H1 (cell line): ENCODE results near the gene RPL14. TPM values are rescaled to one million over a fixed set of nuclear protein-coding genes. Genes with fewer than 3 reads are reported as not detected.
"Not testable (repeated sequence)": the region's sequence is repeated elsewhere in the genome, so short reads cannot be mapped to it uniquely, and the experiment has no call there.

ENCODE experiments used
- CTCF ChIA-PET: fragments of 300-600 bp; sonication (Branson Sonifier 250); formaldehyde crosslinking; loops from one replicate; lab custom pipeline; 2021; ENCODE audit not compliant: partially characterized antibody; lab: Charles Lee
- POLR2A ChIA-PET: fragments of 300-600 bp; sonication (Branson Sonifier 250); formaldehyde crosslinking; loops from one replicate; lab custom pipeline; 2021; ENCODE audit warnings: inconsistent platforms; ENCODE audit not compliant: partially characterized antibody; lab: Charles Lee
- DNase-seq, 2 experiments: peaks; one replicate each; pipeline versions ENCODE4 v3.0.0 to v3.0.0-alpha.2; 2010 to 2022; ENCODE audit warnings: low spot score in 2 of 2, low read depth in 1 of 2, mixed read lengths in 1 of 2
- FAIRE-seq: peaks from 2 replicates; lab custom pipeline; 2011; peaks lifted over from hg19 to GRCh38; lab: Jason Lieb, UNC
- H2AFZ ChIP-seq: 2 replicates; pipeline ENCODE4 v1.8.1; 2012; ENCODE audit warnings: low read length, inconsistent platforms
- H2AK5ac ChIP-seq: 2 replicates; pipeline ENCODE4 v1.6.1; 2013; ENCODE audit warnings: low read depth, low read length
- H2BK120ac ChIP-seq: replicated peaks from 2 replicates; pipeline ENCODE3; 2013; ENCODE audit warnings: low read depth, low read length, inconsistent platforms
- H2BK12ac ChIP-seq: 2 replicates; pipeline ENCODE4 v1.6.1; 2013; ENCODE audit warnings: low read depth, low read length
- H2BK15ac ChIP-seq: 2 replicates; pipeline ENCODE4 v1.6.1; 2013; ENCODE audit warnings: low read length
- H2BK20ac ChIP-seq: 2 replicates; pipeline ENCODE4 v1.6.1; 2013; ENCODE audit warnings: low read length
- H2BK5ac ChIP-seq: 2 replicates; pipeline ENCODE4 v1.6.1; 2013; ENCODE audit warnings: low read depth, low read length
- H3K14ac ChIP-seq: 2 replicates; pipeline ENCODE4 v1.6.1; 2013; ENCODE audit warnings: inconsistent platforms; ENCODE audit not compliant: insufficient read length
- H3K18ac ChIP-seq: 2 replicates; pipeline ENCODE4 v1.6.1; 2013; ENCODE audit warnings: low read length; ENCODE audit errors: extremely low read depth
- H3K23ac ChIP-seq: 2 replicates; pipeline ENCODE4 v1.6.1; 2013; ENCODE audit warnings: inconsistent platforms; ENCODE audit not compliant: insufficient read length
- H3K23me2 ChIP-seq: 2 replicates; pipeline ENCODE4 v1.6.1; 2013; ENCODE audit warnings: low read depth, low read length
- H3K27ac ChIP-seq: 2 replicates; pipeline ENCODE4 v1.6.1; 2011; ENCODE audit warnings: low read depth, low read length, inconsistent platforms
- H3K27me3 ChIP-seq, 4 experiments: replicated peaks in 1 of 4; 1 replicate in 1 of 4; 2 replicates in 3 of 4; pipeline versions ENCODE4 v1.6.1 to v1.8.1; 2011 to 2013; ENCODE audit warnings: low read length in 3 of 4, mild to moderate bottlenecking in 3 of 4, inconsistent platforms in 2 of 4, mixed read lengths in 2 of 4, moderate library complexity in 1 of 4; ENCODE audit not compliant: control insufficient read depth in 3 of 4, insufficient read depth in 3 of 4; ENCODE audit errors: extremely low read depth in 1 of 4
- H3K36me3 ChIP-seq, 4 experiments: 2 replicates each; pipeline versions ENCODE4 v1.6.1 to v1.8.1; 2011 to 2013; ENCODE audit warnings: mild to moderate bottlenecking in 4 of 4, low read length in 3 of 4, moderate library complexity in 2 of 4, control low read depth in 1 of 4, inconsistent platforms in 1 of 4; ENCODE audit not compliant: insufficient read depth in 4 of 4, control insufficient read depth in 2 of 4
- H3K4ac ChIP-seq: replicated peaks from 2 replicates; pipeline ENCODE3; 2013; ENCODE audit warnings: low read length, low read depth, mixed read lengths, inconsistent platforms; ENCODE audit not compliant: insufficient read length
- H3K4me1 ChIP-seq, 4 experiments: replicated peaks in 1 of 4; 1 replicate in 1 of 4; 2 replicates in 3 of 4; pipeline versions ENCODE4 v1.6.1 to v1.8.1; 2011 to 2013; ENCODE audit warnings: low read length in 3 of 4, inconsistent platforms in 2 of 4, mixed read lengths in 1 of 4; ENCODE audit not compliant: insufficient read depth in 4 of 4, control insufficient read depth in 3 of 4
- H3K4me2 ChIP-seq, 2 experiments: 2 replicates each; pipeline versions ENCODE4 v1.6.1 to v1.8.1; 2011 to 2013; ENCODE audit warnings: low read depth in 2 of 2, low read length in 2 of 2, control low read depth in 1 of 2, inconsistent platforms in 1 of 2, mild to moderate bottlenecking in 1 of 2; ENCODE audit not compliant: insufficient read depth in 1 of 2
- H3K4me3 ChIP-seq, 4 experiments: fragments of 200-600, 300-600 bp in 1 of 4; sonication (generic), shearing (Covaris generic), sonication (Bioruptor Twin) in 1 of 4; 2 replicates each; pipeline versions ENCODE4 v1.5.1 to v1.8.1; 2011 to 2016; ENCODE audit warnings: low read length in 4 of 4, low read depth in 3 of 4, control low read depth in 2 of 4, inconsistent platforms in 2 of 4, mild to moderate bottlenecking in 2 of 4, mixed read lengths in 1 of 4, moderate library complexity in 1 of 4; ENCODE audit not compliant: insufficient read depth in 2 of 4; ENCODE audit errors: extremely low read depth in 1 of 4
- H3K56ac ChIP-seq: replicated peaks from 2 replicates; pipeline ENCODE3; 2013; ENCODE audit warnings: low read depth, mild to moderate bottlenecking, mixed read lengths, low read length, inconsistent platforms; ENCODE audit not compliant: insufficient read length
- H3K79me1 ChIP-seq: 2 replicates; pipeline ENCODE4 v1.6.1; 2013; ENCODE audit warnings: low read depth, low read length, control low read depth
- H3K79me2 ChIP-seq, 2 experiments: 2 replicates each; pipeline versions ENCODE4 v1.6.1 to v1.8.1; 2012 to 2013; ENCODE audit warnings: low read length in 2 of 2, mild to moderate bottlenecking in 2 of 2, inconsistent platforms in 1 of 2; ENCODE audit not compliant: insufficient read depth in 2 of 2, control insufficient read depth in 1 of 2
- H3K9ac ChIP-seq, 4 experiments: replicated peaks in 1 of 4; 1 replicate in 1 of 4; 2 replicates in 3 of 4; pipeline versions ENCODE4 v1.6.1 to v1.8.1; 2011 to 2013; ENCODE audit warnings: low read depth in 3 of 4, low read length in 3 of 4, control low read depth in 2 of 4, mild to moderate bottlenecking in 2 of 4, moderate library complexity in 2 of 4, inconsistent platforms in 1 of 4; ENCODE audit errors: extremely low read depth in 1 of 4
- H3K9me3 ChIP-seq, 2 experiments: 2 replicates each; pipeline versions ENCODE4 v1.6.1 to v1.8.1; 2012 to 2013; ENCODE audit warnings: mild to moderate bottlenecking in 2 of 2, moderate library complexity in 2 of 2, control low read depth in 1 of 2, inconsistent platforms in 1 of 2, low read depth in 1 of 2, low read length in 1 of 2, mixed read lengths in 1 of 2; ENCODE audit not compliant: insufficient read depth in 2 of 2
- H4K20me1 ChIP-seq, 2 experiments: replicated peaks in 1 of 2; 2 replicates each; pipeline versions ENCODE3 to v1.8.1; 2011 to 2013; ENCODE audit warnings: inconsistent platforms in 2 of 2, low read length in 2 of 2, mild to moderate bottlenecking in 1 of 2; ENCODE audit not compliant: insufficient read depth in 2 of 2, control insufficient read depth in 1 of 2
- H4K5ac ChIP-seq: 2 replicates; pipeline ENCODE4 v1.6.1; 2013; ENCODE audit warnings: low read length, low read depth, mixed read lengths, inconsistent platforms; ENCODE audit not compliant: insufficient read length
- H4K8ac ChIP-seq: 2 replicates; pipeline ENCODE4 v1.8.0; 2013; ENCODE audit warnings: mild to moderate bottlenecking, moderate library complexity, low read length, inconsistent platforms; ENCODE audit not compliant: insufficient read depth; ENCODE audit errors: extremely low read depth
- H4K91ac ChIP-seq: replicated peaks from 2 replicates; pipeline ENCODE3; 2013; ENCODE audit warnings: low read length, mixed read lengths, inconsistent platforms; ENCODE audit not compliant: insufficient read length
- BACH1 ChIP-seq: IDR thresholded peaks from 2 replicates; pipeline ENCODE4 v1.6.1; 2012; ENCODE audit warnings: low read length, improper control_type of control experiment
- EP300 ChIP-seq, 2 experiments: IDR thresholded peaks; 1 replicate in 1 of 2; 2 replicates in 1 of 2; pipeline ENCODE4 v1.6.1; 2011 to 2012; ENCODE audit warnings: low read depth in 2 of 2, low read length in 2 of 2, mild to moderate bottlenecking in 2 of 2, borderline replicate concordance in 1 of 2, inconsistent platforms in 1 of 2, moderate library complexity in 1 of 2
- HDAC2 ChIP-seq, 2 experiments: fragments of 300-600 bp in 1 of 2; sonication (generic) in 1 of 2; IDR thresholded peaks; 2 replicates each; pipeline ENCODE4 v1.6.1; 2011 to 2012; ENCODE audit warnings: low read depth in 2 of 2, low read length in 2 of 2, mild to moderate bottlenecking in 2 of 2, moderate library complexity in 2 of 2, borderline replicate concordance in 1 of 2, inconsistent platforms in 1 of 2
- KDM4A ChIP-seq: IDR thresholded peaks from one replicate; pipeline ENCODE4 v1.7.1; 2012; ENCODE audit warnings: low read depth, mild to moderate bottlenecking, moderate library complexity, low read length, inconsistent platforms; ENCODE audit not compliant: severe bottlenecking
- POU5F1 ChIP-seq: IDR thresholded peaks from 2 replicates; pipeline ENCODE4 v1.6.1; 2011; ENCODE audit warnings: low read depth, mild to moderate bottlenecking, low read length, moderate library complexity
- SAP30 ChIP-seq: fragments of 300-600 bp; sonication (generic); IDR thresholded peaks from 2 replicates; pipeline ENCODE4 v1.7.1; 2012; ENCODE audit warnings: low read length, moderate library complexity, mild to moderate bottlenecking, inconsistent platforms; ENCODE audit not compliant: insufficient read depth, insufficient replicate concordance
- SUZ12 ChIP-seq: fragments of 200-600 bp; sonication (generic); IDR thresholded peaks from 2 replicates; pipeline ENCODE4 v1.6.1; 2012; ENCODE audit warnings: mild to moderate bottlenecking, inconsistent platforms, low read length, moderate library complexity, mixed read lengths
- WGBS, 2 experiments: shearing (Covaris generic) in 1 of 2; methylation state at CpG; one replicate each; pipeline versions ENCODE4 v1.1.6 to v1.1.7; 2013 to 2015; ENCODE audit warnings: low lambda C conversion rate in 2 of 2, mixed read lengths in 2 of 2, inconsistent platforms in 1 of 2, low coverage in 1 of 2, missing lambda C conversion rate in 1 of 2; ENCODE audit not compliant: insufficient replicate concordance in 2 of 2, insufficient coverage in 1 of 2, insufficient read length in 1 of 2; ENCODE audit errors: extremely low coverage in 1 of 2, missing lambda C conversion rate in 1 of 2; 5-methylcytosine and 5-hydroxymethylcytosine counted together
- polyA plus RNA-seq, 7 experiments: library from polyadenylated mRNA; depleted of rRNA in 3 of 7; stranded (reverse) in 5 of 7; unstranded in 2 of 7; fragments of >200 nt in 5 of 7; fragments of 200-250 nt in 2 of 7; gene quantifications; 1 replicate in 5 of 7; 2 replicates in 1 of 7; 4 replicates in 1 of 7; pipeline versions ENCODE4 v1.2.1 to v1.2.3, GENCODE V29; 2011 to 2013; ENCODE audit warnings: missing spikeins in 2 of 7, mixed read lengths in 2 of 7
- total RNA-seq: library from RNA; stranded (reverse); fragmentation: NEBNext Ultra II Directional; extraction: Animal tissue kit (Norgen Biotek cat#: 25700); gene quantifications from 2 replicates; pipeline ENCODE4 v1.2.1, GENCODE V29; 2021

The RPL14 gene
- total and polyA plus RNA-seq, 2 of the 8 experiments (the other 6 are each of a cell fraction or from before 2014, with no cell fraction given) = 1,192 to 2,341 TPM

- TF ChIP-seq EP300 (IDR thresholded peaks at IDR 0.05; ENCODE audit: borderline replicate concordance in 1 of 2, low read depth in 2 of 2, low read length in 2 of 2) (no peak), POU5F1 (no peak), KDM4A (no peak), HDAC2 (IDR thresholded peaks at IDR 0.05; ENCODE audit: borderline replicate concordance in 1 of 2, low read depth in 2 of 2, low read length in 2 of 2) (no peak), BACH1 (no peak), SAP30 (no peak), SUZ12 (no peak)
These were observed 4.0 kb downstream of the RPL14 start (continued) for GRCh38 chr3:40461161-40461560.

GRCh38 chr3:40462838-40463237 lies 5.7 kb downstream of the RPL14 start:
- H3K36me3 ChIP-seq = peaks cover 22 to 83% (median 55%) of the 10 kb centered on the region in 4 experiments
- H3K23ac ChIP-seq, H2BK12ac ChIP-seq, H3K14ac ChIP-seq, H2AFZ ChIP-seq, H3K27me3 ChIP-seq, H3K9ac ChIP-seq, H3K4me3 ChIP-seq, H4K8ac ChIP-seq, H3K4me1 ChIP-seq, H2BK120ac ChIP-seq, H2BK5ac ChIP-seq, H2BK15ac ChIP-seq, H4K5ac ChIP-seq, H3K4me2 ChIP-seq, H4K91ac ChIP-seq, H2BK20ac ChIP-seq, H3K79me1 ChIP-seq, H3K27ac ChIP-seq, DNase-seq, FAIRE-seq, H3K23me2 ChIP-seq, H3K18ac ChIP-seq, H3K9me3 ChIP-seq, H3K4ac ChIP-seq, H3K56ac ChIP-seq, H2AK5ac ChIP-seq: not testable (repeated sequence)
- ChIA-PET CTCF (interaction anchor here (0.9 to 1.4 kb wide), 2 partner anchors 9 to 135 kb away, joined by 3 to 5 read pairs; no protein-coding TSS in a partner anchor), POLR2A (interaction anchor here (0.6 to 4.6 kb wide), 13 partner anchors 10 to 1051 kb away, joined by 3 to 50 read pairs (median 6); partner anchors contain the start of genes ZNF619, ZNF620 and ZNF621)
- 82% methylated on average over 7 of the region's 7 CpGs; no CpG with 5 or more reads in 1 of the 2 experiments for WGBS, 2 experiments
- H3K79me2 ChIP-seq = peaks cover 3 to 23% of the 10 kb centered on the region in 2 experiments; a peak in 3 of 4 replicates
- H4K20me1 ChIP-seq = peaks cover 15 to 16% of the 10 kb centered on the region in 2 experiments
